ENCODE measurements around the gene BRCA2.
"Not testable (repeated sequence)": the region's sequence is repeated elsewhere in the genome, so short reads cannot be mapped to it uniquely, and the experiment has no call there.

BRCA2 gene

DNA sequence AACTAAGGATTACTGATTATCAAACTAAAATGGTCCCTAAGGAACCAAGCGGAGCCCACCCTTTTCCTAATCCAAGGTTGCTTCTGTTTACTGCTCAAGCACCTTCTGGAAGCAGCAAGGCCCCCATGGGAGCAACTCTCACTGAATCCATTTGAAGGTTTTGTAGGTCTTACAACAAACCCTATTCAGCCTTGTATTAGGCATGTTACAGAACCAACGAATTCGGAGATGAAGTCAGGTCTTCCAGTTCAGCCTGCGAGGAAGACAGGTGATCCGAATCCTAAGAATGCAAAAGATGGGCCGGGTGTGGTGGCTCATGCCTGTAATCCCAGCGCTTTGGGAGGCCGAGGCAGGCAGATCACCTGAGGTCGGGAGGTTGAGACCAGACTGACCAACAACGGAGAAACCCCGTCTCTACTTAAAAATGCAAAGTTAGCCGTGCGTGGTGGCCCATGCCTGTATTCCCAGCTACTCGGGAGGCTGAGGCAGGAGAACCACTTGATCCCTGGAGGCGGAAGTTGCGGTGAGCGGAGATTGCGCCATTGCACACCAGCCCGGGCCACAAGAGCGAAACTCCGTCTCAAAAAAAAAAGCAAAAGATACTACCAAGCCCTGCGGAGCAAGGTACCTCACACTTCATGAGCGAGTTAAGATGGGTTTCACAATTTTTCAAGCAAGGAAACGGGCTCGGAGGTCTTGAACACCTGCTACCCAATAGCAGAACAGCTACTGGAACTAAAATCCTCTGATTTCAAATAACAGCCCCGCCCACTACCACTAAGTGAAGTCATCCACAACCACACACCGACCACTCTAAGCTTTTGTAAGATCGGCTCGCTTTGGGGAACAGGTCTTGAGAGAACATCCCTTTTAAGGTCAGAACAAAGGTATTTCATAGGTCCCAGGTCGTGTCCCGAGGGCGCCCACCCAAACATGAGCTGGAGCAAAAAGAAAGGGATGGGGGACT, 754 bp upstream of the BRCA2 start:
- no peak for DNase-seq

DNA sequence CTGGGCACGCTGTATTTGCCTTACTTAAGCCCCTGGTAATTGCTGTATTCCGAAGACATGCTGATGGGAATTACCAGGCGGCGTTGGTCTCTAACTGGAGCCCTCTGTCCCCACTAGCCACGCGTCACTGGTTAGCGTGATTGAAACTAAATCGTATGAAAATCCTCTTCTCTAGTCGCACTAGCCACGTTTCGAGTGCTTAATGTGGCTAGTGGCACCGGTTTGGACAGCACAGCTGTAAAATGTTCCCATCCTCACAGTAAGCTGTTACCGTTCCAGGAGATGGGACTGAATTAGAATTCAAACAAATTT, 676 bp downstream of the BRCA2 start:
- DNase-seq = no peak

DNA sequence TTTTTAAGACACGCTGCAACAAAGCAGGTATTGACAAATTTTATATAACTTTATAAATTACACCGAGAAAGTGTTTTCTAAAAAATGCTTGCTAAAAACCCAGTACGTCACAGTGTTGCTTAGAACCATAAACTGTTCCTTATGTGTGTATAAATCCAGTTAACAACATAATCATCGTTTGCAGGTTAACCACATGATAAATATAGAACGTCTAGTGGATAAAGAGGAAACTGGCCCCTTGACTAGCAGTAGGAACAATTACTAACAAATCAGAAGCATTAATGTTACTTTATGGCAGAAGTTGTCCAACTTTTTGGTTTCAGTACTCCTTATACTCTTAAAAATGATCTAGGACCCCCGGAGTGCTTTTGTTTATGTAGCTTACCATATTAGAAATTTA, 1.2 kb downstream of the BRCA2 start:
- no peak for DNase-seq

DNA sequence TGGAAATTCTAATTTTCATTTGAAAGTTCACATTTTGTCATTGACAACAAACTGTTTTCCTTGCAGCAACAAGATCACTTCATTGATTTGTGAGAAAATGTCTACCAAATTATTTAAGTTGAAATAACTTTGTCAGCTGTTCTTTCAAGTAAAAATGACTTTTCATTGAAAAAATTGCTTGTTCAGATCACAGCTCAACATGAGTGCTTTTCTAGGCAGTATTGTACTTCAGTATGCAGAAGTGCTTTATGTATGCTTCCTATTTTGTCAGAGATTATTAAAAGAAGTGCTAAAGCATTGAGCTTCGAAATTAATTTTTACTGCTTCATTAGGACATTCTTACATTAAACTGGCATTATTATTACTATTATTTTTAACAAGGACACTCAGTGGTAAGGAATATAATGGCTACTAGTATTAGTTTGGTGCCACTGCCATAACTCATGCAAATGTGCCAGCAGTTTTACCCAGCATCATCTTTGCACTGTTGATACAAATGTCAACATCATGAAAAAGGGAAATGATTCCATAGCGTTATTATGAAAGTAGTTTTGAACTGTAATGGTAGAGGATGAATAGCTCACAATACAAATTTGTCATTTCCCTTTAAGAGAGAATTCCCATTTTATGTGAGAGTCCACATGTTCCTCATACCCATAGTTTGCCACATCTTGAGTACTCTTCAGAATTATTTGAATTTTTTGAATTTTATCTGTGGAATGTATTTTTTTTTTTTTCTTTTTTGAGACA, 2.6 kb downstream of the BRCA2 start:
- no peak for DNase-seq

DNA sequence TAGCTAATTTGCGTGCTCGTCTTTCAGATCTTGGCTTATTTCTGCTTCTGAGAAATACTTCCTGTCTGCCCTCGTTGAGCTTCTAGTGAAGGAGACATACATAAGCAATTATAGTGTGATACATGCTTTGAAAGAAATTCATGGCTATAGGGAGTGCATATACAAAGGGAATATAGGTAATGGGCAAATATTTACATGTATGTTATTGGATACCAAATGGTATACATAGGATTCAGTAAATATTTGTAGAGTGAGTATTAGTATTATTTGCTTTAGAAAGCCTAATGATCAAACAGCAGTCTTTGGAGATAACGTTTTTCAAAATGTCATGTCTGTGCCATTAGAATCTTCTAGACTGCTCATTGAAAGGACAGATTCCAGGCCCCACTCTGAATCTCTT, 5.2 kb downstream of the BRCA2 start:
- DNase-seq = no peak

DNA sequence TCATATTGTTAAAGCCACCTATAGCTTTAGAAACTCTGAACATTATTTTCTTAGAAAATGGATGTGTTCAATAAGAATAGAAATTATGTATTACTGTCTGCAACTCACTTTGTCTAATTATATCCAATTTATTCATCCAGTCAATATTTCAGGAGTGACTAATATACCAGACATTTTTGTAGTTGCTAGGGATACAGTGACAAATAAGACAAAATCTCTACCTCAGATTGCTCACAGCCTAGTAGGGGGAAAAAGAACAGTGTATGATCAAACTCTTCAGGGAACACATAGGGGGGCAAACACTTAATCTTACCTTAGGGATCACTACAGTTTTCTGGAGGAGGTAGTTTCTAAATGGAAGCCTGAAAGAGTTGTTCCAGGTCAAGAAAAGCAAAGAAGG, 8.6 kb downstream of the BRCA2 start:
- no peak for DNase-seq

DNA sequence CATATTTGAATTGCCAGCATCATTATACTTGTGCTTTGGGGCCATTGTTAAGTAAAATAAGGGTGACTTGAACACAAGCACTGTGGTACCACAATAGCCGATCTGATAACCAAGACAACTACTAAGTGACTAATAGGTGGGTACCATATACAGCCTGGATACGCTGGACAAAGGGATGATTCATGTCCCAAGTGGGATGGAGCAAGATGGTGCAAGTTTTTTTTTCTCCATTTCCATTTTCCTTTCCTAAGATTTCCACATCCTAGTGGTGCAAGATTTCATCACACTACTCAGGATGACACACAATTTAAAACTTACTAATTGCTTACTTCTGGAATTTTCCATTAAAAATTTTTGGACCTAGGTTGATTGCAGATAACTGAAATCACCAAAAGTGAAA, 15.1 kb downstream of the BRCA2 start:
- no peak for DNase-seq

DNA sequence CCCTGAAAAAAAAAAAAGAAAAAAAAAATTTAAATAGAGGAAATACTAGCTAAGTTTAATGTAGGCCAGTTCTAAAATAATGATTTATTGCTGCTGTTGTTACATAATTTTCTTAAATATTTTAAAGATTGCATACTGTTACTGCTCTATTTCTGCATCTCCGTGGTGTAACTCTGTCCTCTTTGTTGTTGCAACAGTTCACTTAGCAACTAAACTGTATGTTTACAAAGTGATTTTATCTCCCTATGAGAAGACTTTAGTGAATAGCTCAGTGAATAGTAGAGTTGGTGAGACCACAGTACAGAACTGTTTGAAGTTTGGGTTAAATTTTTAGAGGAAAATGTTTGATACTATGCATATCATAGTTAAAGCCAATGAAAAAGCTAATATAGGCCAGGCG, 19.4 kb downstream of the BRCA2 start:
- no peak for DNase-seq

DNA sequence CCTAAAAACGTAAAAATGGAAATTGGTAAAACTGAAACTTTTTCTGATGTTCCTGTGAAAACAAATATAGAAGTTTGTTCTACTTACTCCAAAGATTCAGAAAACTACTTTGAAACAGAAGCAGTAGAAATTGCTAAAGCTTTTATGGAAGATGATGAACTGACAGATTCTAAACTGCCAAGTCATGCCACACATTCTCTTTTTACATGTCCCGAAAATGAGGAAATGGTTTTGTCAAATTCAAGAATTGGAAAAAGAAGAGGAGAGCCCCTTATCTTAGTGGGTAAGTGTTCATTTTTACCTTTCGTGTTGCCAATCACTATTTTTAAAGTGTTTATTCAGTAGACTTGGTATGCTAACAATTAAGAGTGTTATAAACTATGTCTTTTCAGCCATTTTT, 25.6 kb downstream of the BRCA2 start:
- DNase-seq = no peak

DNA sequence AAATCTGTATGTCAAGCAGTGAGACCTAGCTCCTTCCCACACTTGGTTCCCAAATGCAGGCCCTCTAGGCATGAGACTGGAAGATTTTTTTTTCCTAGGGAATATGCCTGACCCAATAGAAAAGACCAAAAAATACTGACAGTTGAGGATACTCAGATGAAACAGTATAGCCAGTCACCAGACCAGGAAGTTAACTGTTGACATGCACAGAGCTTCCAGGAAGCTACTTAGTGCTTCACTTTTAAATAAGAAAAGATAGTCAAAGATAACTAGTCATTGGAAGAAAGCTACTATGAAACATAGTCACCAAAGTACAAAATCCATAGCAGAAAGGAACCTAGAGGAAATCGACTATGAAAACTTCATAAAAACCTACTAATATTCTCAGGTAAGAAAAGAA, 32.3 kb downstream of the BRCA2 start:
- no peak for DNase-seq

DNA sequence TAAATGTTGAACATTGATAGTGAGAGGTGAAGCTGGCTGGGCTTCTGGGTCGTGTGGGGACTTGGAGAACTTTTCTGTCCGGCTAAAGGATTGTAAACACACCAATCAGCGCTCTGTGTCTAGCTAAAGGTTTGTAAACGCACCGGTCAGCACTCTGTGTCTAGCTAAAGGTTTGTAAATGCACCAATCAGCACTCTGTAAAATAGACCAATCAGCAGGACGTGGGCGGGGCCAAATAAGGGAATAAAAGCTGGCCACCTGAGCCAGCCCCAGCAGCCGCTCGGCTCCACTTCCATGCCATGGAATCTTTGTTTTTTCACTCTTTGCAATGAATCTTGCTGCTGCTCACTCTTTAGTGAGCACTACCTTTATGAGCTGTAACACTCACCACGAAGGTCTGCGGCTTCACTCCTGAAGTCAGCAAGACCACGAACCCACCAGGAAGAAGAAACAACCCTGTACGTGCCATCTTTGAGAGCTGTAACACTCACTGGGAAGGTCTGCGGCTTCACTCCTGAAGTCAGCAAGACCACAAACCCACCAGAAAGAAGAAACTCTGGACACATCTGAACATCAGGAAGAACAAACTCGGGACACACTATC, 35.6 kb downstream of the BRCA2 start:
- not testable (repeated sequence) for DNase-seq

DNA sequence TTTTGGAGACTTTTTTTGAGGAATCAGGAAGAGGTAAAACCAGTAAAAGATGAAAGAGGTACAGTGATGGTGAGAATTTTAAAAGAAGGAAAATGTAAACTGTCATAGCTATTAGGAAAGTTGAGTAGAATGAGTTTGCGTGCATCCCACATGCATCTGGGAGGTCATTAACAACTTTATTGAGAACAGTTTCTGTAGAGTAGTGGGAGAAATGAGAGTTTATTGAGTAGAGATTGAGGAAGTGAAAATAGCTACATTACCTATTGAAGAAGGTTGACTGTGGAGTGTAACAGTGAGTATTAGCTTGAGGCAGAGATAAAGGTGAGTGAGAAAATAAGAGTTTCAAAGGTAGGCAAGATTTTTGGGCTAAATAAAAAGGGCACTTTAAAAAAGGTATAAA, 38.7 kb downstream of the BRCA2 start:
- no peak for DNase-seq

DNA sequence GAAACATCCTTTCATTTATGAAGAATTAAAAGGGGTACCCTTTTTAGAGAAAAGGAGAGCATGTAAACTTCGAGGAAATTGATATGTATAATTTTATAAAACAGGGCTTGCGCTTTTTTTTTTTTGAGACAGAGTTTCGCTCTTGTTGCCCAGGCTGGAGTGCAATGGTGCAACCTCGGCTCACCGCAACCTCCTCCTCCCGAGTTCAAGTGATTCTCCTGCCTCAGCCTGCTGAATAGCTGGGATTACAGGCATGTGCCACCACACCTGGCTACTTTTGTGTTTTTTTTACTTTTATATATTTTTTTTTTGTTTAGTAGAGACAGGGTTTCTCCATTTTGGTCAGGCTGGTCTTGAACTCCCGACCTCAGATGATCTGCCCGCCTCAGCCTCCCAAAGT, 40.6 kb downstream of the BRCA2 start:
- not testable (repeated sequence) for DNase-seq

DNA sequence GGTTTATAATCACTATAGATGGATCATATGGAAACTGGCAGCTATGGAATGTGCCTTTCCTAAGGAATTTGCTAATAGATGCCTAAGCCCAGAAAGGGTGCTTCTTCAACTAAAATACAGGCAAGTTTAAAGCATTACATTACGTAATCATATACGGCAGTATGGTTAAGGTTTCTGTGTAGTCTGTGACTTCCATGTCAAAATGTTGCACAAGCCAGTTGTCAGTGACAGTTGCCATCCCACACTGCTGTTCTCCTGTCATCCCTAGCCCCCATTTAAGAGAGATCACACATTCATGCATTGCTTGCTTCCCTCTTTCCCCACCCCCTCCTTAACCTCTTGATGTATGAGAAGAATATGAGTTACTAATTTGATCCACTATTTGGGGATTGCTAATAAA, 47.3 kb downstream of the BRCA2 start:
- DNase-seq = no peak

DNA sequence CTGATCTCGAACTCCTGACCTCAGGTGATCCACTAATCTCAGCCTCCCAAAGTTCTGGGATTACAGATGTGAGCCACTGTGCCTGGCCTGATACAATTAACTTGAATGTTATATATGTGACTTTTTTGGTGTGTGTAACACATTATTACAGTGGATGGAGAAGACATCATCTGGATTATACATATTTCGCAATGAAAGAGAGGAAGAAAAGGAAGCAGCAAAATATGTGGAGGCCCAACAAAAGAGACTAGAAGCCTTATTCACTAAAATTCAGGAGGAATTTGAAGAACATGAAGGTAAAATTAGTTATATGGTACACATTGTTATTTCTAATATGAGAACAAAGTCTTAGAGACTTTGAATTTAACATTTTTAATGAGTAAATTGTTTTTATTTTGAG, 55.5 kb downstream of the BRCA2 start:
- DNase-seq = no peak

DNA sequence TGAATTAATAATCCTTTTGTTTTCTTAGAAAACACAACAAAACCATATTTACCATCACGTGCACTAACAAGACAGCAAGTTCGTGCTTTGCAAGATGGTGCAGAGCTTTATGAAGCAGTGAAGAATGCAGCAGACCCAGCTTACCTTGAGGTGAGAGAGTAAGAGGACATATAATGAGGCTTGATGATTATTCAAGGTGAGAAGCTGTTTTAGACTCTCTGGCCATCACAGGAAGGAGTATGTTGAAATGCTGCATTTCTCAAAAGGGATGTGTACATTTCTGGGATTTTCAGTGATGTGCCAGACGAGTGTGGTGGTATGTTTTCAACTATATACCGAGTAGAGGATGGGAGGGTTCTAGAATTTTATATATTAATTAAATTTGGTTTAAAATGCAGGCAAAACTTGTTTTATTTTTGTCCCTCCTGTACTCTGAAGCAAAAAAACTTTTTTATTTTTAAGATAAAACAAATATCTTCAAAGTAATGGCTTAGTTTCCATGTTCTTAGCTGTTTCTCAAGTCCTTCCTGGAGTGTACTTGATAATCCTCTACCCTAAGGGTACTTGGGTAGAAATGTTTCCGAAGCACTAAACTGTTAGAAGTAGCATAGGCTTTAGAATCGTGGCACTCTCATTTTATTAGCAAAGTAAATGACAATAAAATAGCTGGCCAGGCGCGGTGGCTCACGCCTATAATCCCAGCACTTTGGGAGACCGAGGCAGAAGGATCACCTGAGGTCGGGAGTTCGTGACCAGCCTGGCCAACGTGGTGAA, 61.5 kb downstream of the BRCA2 start:
- DNase-seq = no peak

DNA sequence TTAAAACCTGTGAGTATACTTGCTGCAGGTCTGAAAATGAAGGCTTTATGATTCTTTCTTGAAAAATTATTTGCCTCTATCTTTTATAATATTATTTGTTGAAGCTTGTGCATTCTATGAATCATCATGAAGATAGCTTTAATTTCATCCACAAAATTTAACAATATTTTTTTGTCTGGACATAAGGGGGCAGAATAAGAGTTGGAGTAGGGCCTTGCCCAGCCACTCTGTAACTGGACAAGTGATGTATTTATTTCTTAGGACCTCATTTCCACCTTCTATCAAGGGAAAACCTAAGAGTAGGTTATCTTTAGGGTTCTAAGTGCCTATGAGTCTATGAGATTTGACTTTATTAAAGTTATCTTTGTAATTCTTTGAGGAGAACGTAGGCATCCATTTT, 62.7 kb downstream of the BRCA2 start:
- no peak for DNase-seq

DNA sequence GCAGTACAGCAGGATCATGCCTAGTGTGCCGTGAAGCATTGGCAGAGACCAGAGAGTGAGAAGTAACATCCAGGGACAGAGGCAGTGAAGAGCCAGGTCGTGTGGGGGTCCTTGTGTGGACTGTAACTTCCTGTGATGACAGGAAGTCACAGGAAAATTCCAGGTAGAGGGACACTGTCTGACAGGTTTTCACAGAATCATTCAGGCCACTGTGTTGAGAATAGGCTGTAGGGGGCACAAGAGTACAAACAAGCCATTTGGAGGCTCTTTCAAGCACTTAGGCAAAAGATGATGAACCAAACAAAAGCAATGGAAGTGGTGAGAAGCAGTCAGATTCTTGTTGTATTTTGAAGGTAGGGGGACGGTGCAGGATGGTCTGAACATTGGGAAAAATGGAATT, 66.2 kb downstream of the BRCA2 start:
- no peak for DNase-seq

DNA sequence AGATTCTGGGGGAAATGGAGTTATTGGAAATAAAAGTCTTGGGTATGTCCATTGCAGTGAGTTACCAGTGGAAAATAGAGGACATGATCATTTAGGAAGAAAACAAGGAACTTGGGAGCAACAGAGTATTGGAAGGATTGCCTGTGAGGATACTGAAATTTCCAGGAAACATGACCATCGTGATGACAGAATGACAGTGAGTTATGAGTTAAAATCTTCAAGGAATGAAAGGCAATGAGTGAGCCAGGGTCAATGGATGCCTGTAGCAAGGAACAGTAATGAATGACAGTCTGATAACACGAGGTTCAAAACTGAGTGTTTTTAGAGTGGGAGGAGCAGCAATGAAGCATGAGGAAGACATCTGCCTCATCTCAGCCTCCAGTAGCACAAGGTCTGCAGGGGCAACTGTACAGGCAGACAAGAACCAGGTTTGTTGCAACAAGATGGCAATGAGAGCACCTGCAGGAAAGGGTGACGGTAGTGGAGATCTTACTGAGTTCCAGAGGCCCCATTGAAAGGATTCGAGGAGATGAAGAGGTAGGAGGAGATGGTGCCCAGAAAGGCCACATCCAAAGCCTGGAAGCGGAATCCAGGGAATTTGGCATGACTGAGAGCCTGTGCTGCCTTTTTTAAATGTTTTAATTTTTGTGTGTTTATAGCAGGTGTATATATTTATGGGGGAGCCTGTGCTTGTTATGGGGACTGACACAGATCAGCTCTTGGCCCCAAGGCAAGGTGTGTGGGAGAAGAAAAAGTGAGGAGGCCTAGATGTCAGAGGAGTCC, 68.7 kb downstream of the BRCA2 start:
- DNase-seq = no peak

DNA sequence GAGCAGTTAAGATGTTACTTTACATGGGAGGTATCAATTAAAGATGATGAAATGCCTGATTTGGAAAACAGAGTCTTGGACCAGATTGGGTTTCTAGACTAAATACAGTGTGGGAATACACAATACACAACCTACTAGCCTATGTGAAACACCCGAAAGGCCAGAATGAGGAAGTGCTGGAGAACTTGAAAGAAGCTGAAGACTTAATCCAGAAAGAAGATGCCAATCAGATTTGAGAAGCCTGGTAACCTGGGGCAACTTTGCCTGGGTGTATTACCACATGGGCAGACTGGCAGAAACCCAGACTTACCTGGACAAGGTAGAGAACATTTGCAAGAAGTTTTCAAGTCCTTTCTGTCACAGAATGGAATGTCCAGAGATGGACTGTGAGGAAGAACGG, 69.4 kb downstream of the BRCA2 start:
- DNase-seq = no peak

DNA sequence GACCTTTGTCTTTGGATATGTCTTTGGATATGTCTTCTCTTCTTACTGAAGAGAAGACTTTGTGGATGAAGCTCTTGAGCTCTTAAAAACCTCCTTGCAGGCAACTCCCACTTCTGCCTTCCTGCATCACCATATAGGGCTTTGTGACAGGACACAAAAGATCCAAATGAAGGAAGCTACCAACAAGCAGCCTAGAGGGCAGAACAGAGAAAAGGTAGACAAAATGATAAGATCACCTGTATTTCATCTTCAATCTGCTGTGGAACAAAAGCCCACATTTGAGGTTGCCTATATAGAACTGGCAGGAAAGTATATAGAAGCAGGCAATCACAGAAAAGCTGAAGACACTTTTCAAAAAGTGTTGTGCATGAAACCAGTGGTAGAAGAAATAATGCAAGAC, 70.1 kb downstream of the BRCA2 start:
- no peak for DNase-seq

DNA sequence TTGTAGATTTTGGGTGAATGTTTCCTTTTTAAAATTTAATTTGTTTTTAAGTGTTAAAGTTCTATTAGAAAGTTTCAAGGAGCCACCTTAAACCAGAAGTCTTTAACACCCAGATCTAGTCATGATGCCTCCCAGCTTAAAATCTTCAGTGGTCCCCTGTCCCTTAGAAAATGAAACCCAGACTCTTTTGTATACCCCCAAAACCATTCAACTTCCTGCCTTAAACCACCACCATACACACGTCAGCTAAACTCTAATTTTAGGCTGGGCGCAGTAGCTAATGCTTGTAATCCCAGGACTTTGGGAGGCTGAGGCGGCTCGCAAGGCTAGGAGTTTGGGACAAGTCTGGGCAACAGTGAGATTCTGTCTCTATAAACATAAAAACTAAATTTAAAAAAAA, 74.7 kb downstream of the BRCA2 start:
- DNase-seq = no peak

DNA sequence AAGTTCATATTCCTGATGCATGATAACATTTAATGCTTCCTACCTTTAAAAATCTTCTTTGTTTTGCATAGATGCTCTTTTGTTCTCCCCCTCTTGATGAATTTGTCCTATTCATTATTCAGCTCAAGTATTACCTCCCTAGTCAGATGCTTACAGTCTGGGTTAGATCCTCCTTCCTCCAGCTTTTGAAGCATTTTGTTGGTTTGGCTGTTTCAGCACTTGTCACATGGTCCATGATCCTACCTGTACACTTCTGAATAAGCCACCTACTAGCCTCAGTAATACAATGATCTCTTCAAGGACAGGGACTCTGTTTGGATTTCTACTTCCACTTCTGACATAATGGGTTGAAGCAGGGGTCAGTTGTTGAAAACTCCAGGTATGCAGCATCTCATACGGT, 75.2 kb downstream of the BRCA2 start:
- DNase-seq = no peak
